Sigmoid colon (tissue), 3 donors: ENCODE results near the gene ASPG.

Source experiments
- CTCF ChIP-seq, 4 experiments: fragments of 450-650 bp in 3 of 4; fragments of 200-600 bp in 1 of 4; IDR thresholded peaks; one replicate each; pipeline ENCODE4 v1.5.1; 2016 to 2019; ENCODE audit warnings: antibody characterized with exemption in 4 of 4, mild to moderate bottlenecking in 3 of 4, moderate library complexity in 2 of 4
- POLR2A ChIP-seq, 2 donors: fragments of 450-650 bp; IDR thresholded peaks; one replicate each; pipeline ENCODE4 v1.6.1; 2016; ENCODE audit warnings: antibody characterized with exemption in 2 of 2, mild to moderate bottlenecking in 2 of 2, moderate library complexity in 2 of 2

DNA sequence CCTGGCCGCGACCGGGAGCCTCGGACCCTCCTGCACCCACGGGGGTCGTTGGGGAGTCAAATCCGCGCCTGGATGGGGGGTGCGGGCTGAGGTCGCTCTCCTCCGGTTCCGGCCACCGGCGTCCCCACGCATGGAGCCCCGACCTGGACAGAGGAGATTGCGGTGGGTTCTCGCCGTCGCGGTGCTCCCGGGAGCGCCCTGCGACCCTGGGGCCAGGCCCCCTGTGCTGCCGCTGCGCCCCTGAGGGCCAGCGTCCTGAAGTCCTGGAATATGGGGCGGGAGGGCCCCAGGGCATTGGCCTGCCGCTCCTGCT lies 345 bp downstream of the ASPG start:
- no peak for TF ChIP-seq CTCF (IDR thresholded peaks at IDR 0.05)
- TF ChIP-seq POLR2A (IDR thresholded peaks at IDR 0.05) = no peak
